GM21526 (cell line): ENCODE measurements around the gene ACAA1.
"Not testable (repeated sequence)": the region's sequence is repeated elsewhere in the genome, so short reads cannot be mapped to it uniquely, and the experiment has no call there.

ENCODE experiments used
- ATAC-seq: cut with Tn5 transposase; IDR thresholded peaks from one replicate; pipeline ENCODE4 v1.9.1; 2021; ENCODE audit warnings: moderate library complexity; ENCODE audit not compliant: unreplicated experiment, low FRiP score

Gene ACAA1

GRCh38 chr3:38084334-38085310 is 52.3 kb downstream of the ACAA1 start:
- ATAC-seq = no peak

DNA sequence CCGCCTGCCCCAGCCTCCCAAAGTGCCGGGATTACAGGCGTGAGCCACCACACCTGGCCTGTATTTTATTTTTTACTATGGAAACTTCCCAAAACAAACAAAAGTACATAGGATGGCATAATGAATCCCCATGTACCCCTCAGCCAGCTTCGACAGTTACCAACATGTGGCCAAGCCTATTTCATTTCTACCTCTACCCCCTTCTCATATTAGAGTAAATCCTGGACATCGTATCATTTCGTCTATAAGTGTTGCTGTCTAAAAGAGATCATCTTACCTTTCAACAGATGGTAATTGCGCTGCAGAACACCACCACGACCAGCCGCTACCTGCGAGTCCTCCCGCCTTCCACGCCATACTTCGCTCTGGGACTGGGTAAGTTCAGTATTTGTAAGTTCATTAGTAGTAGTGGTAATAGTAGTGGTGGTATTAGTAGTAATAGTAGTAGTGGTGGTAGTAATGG is 53.0 kb downstream of the ACAA1 start:
- no peak for ATAC-seq

GRCh38 chr3:38083254-38083653 is 53.7 kb downstream of the ACAA1 start:
- ATAC-seq = not testable (repeated sequence)

DNA sequence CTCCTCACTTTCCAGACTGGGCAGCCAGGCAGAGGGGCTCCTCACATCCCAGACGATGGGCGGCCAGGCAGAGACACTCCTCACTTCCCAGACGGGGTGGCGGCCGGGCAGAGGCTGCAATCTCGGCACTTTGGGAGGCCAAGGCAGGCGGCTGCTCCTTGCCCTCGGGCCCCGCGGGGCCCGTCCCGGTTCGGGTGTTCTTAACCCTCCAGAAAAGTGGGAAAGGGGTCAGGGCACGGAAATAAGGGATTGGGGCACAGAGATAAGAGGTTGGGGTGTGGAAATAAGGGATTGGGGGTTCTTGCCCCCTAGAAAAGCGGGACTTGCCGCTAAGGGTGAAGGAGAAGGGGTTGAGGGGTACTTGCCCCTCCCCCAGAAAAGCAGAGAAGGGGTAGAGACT is 54.6 kb downstream of the ACAA1 start:
- not testable (repeated sequence) for ATAC-seq

DNA sequence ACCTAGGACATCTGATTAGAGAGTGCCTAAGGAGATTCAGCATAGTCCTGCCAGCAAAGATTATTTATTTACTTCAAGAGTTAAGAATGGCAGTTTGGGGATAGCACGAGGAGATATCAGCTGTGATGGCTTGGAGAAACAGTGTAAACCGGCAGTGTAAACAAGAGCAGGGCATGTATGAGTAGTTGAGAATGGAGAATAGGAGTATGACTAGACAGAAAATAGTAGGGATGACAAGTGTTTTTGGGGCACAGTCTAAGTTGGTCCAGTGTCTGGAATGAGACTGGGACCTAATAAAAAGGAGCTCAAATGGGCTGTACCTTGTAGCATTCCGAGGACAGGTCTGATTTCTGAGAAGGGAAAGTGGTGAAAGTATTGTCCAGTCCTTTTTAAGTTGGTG is 59.9 kb downstream of the ACAA1 start:
- ATAC-seq = not testable (repeated sequence)
